HG03045 (cell line): ENCODE measurements around the gene CDH15.
"Not testable (repeated sequence)": the region's sequence is repeated elsewhere in the genome, so short reads cannot be mapped to it uniquely, and the experiment has no call there.

ENCODE experiments used
- ATAC-seq: cut with Tn5 transposase; IDR thresholded peaks from one replicate; pipeline ENCODE4 v1.9.1; 2021; ENCODE audit warnings: mild to moderate bottlenecking, moderate library complexity; ENCODE audit not compliant: unreplicated experiment

The CDH15 gene

DNA sequence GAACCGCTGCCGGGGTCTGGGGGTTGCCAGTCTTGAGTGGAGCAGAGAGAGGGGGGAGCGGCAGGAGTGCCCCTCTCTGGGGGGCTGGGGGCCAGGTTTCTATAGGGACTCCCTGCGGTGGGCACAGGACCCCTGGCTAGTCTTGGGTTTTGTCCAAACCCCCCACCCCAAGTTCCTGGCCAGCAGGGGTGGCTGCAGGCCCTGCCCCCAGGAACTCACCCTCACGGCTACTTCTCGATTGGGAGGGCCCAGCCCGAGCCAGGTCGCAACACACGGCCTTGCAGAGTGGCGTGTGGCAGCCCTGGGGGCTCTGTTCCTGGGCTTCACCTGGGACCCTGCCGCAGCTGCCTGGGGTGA, 601 bp downstream of the CDH15 start:
- ATAC-seq: no peak

DNA sequence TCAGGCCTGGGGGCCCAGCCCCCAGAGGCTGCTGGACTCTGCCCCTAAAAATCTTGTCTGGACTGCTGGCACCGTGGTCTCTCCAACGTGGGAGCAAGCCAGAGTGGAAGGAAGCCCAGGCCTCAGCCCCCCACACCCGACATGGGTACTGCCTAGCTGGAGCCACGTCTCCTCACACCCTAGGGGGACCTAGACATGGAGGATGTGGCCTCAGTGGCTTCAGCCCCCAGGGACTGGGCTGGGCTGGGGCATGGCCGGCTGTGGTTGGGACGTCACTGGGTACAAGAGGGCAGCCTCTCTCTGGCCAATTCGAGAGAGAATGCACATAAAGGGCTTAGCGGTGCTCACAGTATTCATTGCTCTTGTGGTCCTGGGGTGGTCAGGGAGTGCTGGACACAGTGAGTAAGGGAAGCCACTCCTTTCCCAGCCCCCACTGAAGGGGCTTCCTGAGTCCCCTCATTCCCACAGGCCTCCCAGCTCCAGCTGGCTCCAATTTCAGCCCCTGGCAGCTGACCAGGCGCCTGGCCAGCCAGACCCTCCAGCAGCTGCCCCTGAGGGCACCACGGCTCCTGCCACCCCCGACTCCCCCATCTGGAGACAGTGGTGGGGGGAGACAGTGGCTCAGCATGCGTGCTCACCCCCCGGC, 1.1 kb downstream of the CDH15 start:
- ATAC-seq: no peak

DNA sequence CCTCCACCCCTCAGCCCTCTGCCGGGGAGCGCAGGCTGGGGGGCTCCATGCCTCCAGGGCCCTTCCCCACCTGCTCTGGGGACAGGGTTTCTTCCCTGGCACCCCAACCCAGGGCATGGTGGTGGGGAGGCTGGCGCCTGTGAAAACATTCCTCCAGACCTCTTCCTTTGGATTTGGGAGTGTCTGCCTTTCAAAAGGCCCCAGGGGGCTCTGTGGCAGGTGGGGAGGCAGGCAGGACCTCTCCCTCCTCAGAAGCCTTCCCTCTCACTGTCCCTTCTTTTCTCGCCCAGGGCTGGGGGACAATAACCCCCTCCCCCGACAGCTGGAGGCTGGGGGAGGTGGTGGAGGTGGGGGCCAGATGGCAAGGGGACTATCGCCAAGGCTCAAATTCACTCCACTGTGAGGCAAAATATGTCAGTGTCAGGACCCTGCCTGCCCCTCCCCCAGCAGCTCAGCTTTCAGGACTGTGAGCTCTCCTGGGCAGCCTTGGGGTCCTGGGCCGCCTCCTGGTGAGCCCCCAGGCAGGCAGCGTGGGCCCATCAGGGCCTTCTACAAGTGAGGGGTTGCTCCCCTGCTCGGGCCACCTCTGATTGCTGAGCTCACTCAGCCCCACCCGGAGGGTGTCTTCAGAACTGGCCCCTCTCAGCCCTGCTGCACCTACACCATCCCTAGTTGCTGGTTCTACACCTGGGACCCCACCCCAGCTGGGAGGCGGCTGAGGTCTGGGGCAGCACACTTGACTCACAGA, 1.8 kb downstream of the CDH15 start:
- no peak for ATAC-seq

DNA sequence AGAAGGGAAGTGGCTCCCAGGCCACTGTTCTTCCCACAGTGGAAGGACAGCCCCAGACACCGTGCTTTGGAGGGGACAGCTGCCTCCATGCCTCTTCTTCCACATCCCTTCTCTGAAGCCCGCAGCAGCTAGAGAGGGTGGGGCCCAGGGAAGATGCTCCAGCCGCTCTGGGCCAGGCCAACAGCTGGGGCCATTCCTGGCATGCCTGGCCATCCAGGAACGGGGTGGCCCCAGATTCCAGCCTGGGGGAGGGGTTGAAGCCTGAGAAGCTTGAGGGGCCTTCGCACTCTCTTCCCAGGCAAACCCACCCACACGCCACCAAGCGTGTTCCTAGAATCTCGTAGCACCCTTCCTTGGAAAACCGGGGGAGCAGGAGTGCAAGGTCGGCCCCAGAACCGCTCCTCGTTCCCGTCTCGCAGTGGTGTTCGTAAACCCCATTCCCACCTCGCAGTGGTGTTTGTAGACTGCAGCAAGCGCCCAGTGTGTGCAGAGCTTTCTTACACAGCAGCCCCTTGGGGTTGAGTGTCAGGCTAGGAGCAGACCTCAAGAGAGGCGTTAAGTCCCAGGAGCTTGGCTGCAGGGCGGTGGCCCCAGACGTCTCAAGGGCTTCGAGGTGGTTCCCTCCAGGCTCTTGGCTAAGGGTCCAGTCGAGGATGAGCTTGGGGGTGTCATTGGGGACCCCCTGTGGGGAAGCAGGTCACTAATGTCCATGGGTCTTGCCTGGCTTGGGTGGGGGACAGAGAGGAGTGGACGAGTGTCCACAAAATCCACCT, 2.7 kb downstream of the CDH15 start:
- no peak for ATAC-seq

DNA sequence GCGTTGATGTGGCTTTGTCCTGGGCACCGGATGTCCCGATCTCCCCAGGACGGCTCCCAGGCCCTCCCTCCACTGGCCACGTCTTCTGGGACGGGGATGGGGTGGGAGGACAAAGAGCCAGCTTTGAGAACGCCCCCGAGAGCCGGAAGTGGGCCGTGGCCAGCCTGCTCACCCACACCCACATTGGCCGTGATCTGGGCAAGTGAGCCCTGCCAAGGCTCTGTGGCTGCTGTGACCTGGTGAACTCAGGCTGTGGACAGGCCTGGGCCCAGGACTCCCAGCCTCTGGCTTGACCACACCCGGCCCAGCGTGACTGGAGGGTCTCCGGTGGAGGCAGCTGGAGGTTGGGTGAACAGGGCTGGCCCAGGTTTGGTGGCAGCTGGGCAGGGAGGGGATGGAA, 3.3 kb downstream of the CDH15 start:
- ATAC-seq: no peak

DNA sequence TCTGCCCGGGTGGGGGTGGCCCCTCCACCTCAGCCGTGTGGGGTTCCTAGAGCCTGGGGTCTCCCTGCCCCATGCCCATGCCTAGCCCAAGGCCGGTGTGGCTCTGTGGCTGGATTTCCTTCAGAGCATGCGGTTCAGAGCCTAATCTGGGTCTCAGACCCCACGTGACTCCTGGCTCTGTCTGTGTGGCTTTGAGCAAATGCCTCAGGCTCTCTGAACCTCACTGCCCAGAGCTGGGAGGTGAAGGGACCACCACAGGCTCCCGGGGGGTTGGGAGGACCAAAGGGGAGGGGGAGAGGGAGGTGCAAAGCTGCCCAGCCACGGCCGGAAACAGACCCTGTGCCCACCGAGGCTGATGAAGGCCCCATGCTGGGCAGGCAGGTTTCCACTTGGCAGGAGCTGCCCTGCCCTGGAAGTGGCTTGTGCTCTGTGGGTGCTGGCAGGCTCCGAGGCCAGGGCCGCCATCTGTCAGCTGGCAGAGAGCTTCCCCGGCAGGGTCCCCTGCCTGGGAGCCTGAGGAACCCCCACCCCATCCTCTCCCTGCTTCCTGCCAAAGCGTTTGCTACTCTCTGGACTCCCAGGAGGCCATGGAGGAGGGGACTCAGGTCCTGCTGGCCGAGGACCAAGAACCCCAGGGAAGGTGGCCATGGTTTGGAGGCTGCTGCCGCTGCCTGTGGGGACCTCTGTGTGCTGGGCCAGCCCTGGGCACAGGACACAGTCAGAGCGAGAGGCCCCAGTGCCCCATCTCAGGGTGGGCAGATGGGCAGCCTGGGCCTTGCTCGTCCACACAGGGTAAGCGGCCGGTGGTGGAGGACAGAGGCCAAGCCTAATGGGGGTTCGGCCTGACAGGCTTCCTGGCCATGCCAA, 4.0 kb downstream of the CDH15 start:
- no peak for ATAC-seq

DNA sequence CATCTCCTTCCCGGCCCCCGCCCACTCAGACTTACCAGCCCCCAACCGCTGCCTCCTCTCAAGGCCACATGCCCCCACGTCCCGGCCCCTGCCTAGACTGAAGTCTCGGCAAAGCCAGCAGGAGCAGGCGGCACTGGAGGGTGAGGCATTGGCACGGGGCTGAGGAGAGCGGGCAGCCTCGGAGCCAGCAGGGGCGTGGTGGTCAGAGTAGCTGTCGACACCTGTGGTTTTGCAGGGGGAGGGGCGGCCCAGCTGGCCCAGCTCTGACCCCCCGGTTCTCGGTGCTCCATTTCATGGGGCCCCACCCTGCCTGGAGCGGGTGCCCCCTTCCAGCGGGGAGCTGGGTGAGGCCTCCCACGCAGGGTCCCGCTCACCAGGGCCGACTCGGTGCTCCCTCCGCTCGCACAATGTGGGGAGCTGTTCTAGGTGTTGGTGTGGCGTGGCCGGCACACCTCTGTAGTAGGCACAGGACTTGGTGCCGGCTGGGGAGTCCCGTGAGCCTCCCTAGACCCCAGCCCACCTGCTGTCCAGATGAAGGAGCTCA, 4.7 kb downstream of the CDH15 start:
- ATAC-seq: no peak

DNA sequence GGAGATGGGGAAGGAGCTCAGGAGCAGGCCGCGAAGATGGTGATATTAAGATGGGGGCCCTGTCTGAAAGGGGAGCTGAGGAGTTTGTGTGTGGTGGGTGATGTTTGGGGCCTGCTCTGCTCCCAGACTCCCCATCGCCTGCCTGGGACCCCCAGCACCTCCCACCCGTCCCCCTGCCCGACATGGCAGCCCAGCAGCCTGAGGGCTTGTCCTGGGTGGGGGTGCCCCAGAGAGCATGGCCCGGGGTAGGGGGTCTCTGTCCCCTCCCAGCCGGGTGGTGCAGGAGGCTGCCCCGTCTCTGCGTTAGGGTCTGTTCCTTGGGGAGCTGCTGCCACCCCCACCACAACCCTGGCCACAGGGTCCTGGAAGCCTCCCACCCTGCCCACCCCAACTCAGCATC, 5.2 kb downstream of the CDH15 start:
- ATAC-seq: no peak

DNA sequence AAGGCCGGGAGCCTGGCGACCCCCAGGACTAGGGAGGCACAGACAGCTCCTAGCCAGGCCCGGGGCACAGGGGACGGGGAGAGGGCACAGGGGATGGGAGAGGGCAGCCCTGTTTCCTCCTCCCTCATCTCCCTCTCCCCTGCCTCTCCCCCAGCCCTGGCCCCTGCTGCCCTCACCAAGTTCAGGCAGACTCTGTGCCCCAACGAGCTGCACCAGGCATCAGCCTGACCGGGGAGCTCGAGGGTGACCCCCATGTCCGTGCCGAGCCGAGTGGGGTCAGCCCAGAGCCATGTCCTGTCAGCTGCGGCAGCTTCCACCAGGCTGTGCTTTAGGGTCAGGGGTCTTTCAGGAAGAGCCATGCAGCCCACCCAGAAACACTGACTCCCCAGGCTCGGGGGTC, 6.0 kb downstream of the CDH15 start:
- no peak for ATAC-seq

DNA sequence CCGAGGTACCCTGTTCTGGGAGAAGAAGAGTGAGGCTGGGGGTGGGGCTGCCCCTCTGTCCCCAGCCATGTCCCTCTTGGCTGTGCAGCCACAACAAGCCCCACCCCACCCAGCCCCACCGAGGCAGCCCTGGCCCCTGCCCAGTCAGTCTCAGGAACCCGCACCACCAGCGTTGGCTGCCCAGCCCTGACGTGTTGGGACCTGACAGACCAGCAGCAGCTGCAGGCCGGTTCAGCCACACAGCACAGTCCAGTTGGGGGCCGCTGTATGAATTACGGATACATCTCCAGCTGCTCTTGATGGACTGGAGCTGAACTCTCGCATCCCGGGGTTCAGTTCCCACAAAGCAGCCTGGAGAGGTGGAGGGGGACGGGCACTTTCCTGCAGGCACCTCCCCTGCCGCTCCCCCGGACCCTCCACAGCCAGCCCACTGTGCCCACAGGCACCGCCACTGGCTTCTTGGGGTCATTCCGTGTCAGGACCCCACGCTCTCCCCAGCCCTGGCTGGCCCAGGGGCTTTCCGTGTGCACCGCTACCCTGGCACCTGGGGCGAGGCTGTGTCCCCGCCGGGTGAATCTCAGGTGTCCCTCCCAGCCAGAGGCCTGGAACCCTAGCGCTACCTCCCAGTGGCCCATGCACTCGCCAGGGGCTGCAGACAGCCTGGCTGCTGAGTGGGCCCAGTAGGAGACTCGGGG, 7.1 kb downstream of the CDH15 start:
- no peak for ATAC-seq

DNA sequence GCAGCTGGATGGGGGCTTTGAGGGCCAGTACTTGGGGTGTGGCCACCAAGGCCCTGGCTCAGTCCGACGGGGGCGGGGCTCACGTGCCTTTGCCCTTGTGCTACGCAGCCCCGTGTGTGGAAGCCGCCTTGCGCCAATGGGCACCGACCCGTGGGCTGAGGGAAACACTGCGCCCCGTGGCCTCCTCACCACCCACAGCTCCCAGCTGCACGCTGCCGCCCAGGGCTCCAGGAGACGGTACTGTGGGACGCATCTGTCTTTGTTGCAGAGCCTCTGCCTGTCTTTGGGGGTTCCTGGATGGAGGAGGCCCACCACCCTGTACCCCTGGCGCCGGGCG, 7.6 kb downstream of the CDH15 start:
- ATAC-seq: no peak

DNA sequence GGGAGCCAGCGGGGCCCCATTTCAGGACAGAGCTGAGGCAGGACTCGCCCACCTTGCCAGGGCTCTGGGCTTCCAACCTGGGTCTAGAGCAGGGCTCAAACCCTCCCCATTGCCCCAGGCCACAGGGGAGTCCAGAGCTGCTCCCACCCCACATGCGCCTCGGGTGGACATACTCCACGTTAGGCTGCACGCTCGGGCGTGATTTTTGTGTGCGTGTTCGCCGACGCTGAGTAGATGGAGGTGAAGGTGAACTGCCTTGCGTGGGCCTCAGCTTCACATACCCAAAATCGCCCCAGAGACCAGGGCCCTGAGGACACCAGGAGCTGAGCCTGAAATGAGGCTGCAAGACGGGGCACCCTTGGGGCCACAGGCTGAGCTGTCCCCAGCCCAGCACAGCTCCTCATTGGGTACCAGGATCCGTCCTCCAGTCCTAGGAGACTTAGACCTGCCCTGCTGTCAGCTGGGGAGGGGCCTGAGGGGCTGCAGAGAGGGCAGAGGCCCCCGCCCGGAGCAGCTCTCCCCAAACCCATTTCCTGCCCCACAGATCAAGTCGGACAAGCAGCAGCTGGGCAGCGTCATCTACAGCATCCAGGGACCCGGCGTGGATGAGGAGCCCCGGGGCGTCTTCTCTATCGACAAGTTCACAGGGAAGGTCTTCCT, 8.2 kb downstream of the CDH15 start:
- ATAC-seq: no peak

DNA sequence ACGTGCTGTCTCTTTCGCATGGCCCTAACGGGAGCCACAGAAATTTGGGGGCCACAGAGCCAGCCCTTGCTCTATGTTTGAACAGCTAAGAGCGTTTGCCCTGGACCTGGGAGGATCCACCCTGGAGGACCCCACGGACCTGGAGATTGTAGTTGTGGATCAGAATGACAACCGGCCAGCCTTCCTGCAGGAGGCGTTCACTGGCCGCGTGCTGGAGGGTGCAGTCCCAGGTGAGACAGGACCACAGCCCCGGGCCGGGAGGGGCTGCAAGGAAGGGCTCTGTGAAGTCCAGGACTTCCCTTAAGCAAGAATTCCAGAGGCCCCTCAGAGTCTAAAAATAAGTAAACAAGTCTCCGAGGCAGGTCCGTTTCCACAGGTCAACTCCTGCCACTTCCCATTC, 11.9 kb downstream of the CDH15 start:
- ATAC-seq: no peak

DNA sequence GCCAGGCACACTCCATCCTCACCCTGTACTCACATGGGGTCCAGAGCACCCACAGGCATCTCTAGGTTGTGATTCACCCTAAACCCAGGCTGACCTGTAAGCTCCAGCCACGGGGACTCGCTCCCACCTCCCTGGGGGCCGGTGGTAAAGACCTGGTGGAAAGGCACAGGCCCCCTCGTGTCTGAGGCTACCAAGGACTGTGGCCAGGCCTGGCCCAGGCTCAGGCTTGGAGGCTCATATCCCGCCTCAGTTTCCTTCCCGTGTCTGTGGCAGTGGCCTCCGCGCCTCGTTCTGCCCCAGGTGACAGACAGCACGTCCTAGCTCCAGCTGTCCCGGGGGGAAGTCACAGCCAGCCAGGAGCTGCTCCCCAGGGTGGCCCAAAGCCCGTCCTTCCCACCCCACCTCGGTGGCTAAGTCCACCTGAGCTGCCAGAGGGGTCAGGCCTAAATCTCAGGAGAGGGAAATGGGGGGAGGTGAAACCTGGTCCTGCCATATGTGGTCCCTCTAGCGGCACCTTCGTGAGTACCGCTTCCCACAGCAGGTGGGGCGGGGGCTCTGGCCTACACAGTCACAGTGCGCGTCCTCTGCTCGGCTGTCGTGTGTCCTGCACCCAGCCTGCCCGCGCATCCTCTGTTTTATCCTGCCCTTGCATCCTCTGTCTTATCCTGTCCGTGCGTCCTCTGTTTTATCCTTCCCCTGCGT, 12.6 kb downstream of the CDH15 start:
- ATAC-seq: no peak

DNA sequence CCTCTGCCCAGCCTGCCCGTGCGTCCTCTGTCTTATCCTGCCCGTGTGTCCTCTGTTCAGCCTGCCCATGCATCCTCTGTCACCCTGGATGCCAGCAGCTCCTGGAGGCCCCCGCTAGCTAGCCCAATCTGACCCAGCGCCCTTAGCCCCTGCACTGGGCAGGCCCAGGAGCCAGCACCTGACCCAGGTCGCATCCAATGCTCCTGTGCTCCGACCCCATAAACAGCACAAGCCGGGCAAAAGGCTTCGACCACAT, 13.1 kb downstream of the CDH15 start:
- no peak for ATAC-seq

DNA sequence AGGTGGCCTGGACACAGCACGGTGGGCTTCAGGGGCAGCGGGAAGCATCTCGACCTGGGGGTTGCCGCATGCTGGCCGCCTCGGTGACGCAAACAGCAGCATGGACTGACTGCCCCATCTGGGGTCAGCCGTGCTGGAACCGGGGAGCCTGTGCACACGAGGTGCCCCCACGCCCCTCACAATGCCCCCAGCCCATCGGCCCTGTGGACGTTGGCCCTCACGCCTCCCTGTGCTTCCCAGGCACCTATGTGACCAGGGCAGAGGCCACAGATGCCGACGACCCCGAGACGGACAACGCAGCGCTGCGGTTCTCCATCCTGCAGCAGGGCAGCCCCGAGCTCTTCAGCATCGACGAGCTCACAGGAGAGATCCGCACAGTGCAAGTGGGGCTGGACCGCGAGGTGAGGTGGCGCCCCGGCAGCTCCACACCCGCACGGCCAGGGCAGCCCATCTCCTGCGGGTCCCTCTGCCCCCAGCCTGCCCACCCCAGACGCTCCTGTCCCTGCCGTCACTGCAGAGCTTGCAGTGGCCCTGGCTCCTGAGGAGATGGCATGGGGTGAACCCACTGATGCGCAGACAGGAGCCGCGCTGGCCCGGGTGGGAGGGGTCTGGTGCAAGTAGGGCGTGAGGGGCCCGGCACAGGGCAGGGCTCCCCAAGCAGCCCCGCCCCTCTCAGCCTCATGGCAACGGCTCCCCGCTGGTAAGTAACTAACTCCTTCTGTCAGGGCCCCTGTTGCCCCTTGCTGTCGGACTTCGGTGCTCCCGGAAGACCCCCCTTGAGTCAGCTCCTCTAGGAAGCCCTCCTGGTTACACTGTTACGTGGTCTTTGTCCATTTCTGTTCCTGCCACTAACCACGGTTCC, 13.6 kb downstream of the CDH15 start:
- ATAC-seq: no peak

DNA sequence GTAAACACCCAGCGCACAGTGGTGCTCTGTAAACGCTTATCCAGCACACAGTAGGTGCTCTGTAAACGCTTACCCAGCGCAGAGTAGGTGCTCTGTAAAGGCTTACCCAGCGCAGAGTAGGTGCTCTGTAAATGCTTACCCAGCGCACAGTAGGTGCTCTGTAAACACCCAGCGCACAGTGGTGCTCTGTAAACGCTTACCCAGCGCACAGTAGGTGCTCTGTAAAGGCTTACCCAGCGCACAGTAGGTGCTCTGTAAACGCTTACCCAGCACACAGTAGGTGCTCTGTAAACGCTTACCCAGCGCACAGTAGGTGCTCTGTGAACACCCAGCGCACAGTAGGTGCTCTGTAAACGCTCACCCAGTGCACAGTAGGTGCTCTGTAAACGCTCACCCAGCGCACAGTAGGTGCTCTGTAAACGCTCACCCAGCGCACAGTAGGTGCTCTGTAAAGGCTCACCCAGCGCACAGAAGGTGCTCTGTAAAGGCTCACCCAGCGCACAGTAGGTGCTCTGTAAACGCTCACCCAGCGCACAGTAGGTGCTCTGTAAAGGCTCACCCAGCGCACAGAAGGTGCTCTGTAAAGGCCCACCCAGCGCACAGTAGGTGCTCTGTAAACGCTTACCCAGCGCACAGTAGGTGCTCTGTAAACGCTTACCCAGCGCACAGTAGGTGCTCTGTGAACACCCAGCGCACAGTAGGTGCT, 14.5 kb downstream of the CDH15 start:
- ATAC-seq: not testable (repeated sequence)

DNA sequence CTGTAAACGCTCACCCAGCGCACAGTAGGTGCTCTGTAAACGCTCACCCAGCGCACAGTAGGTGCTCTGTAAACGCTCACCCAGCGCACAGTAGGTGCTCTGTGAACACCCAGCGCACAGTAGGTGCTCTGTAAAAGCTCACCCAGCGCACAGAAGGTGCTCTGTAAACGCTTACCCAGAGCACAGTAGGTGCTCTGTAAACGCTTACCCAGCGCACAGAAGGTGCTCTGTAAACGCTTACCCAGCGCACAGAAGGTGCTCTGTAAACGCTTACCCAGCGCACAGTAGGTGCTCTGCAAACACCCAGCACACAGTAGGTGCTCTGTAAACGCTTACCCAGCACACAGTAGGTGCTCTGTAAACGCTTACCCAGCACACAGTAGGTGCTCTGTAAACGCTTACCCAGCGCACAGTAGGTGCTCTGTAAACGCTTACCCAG, 15.1 kb downstream of the CDH15 start:
- not testable (repeated sequence) for ATAC-seq
